Endodermal cell (in vitro differentiated cells): Measurements from ENCODE around the gene C7orf57. TPM values are rescaled to one million over a fixed set of nuclear protein-coding genes. Genes with fewer than 3 reads are reported as not detected.

Experiments used
- DNase-seq: peaks from one replicate; pipeline ENCODE4 v3.0.0-alpha.2; 2017
- H3K27ac ChIP-seq: 2 replicates; pipeline ENCODE4 v1.5.1; 2013; ENCODE audit warnings: mild to moderate bottlenecking, low read depth, low read length, moderate library complexity
- H3K27me3 ChIP-seq: 2 replicates; pipeline ENCODE4 v1.6.1; 2013; ENCODE audit warnings: mild to moderate bottlenecking, low read length, moderate library complexity; ENCODE audit not compliant: insufficient read depth, control insufficient read depth, poor library complexity, severe bottlenecking
- H3K36me3 ChIP-seq: 2 replicates; pipeline ENCODE4 v1.7.0; 2013; ENCODE audit warnings: mild to moderate bottlenecking, low read length, moderate library complexity; ENCODE audit not compliant: control insufficient read depth, insufficient read depth
- H3K4me1 ChIP-seq: one replicate; pipeline ENCODE4 v1.7.0; 2013; ENCODE audit warnings: low read length; ENCODE audit not compliant: control insufficient read depth, insufficient read depth
- H3K4me3 ChIP-seq: 2 replicates; pipeline ENCODE4 v1.5.1; 2013; ENCODE audit warnings: mild to moderate bottlenecking, low read length, moderate library complexity
- H3K9ac ChIP-seq: 2 replicates; pipeline ENCODE4 v1.6.1; 2013; ENCODE audit warnings: mild to moderate bottlenecking, low read length, moderate library complexity; ENCODE audit not compliant: poor library complexity, severe bottlenecking; ENCODE audit errors: extremely low read depth
- H3K9me3 ChIP-seq: 2 replicates; pipeline ENCODE4 v1.6.1; 2013; ENCODE audit warnings: mild to moderate bottlenecking, low read length, moderate library complexity; ENCODE audit not compliant: control insufficient read depth
- H3K27ac Mint-ChIP-seq: 2 replicates; pipeline ENCODE4 v1.8.0; 2020; ENCODE audit warnings: mixed read lengths
- H3K27me3 Mint-ChIP-seq: 2 replicates; pipeline ENCODE4 v1.8.0; 2021; ENCODE audit warnings: mild to moderate bottlenecking, mixed read lengths; ENCODE audit not compliant: insufficient read depth
- H3K36me3 Mint-ChIP-seq: 2 replicates; pipeline ENCODE4 v1.8.0; 2020; ENCODE audit warnings: low read depth, mixed read lengths
- H3K4me1 Mint-ChIP-seq: 2 replicates; pipeline ENCODE4 v1.8.0; 2020; ENCODE audit warnings: mixed read lengths
- H3K4me3 Mint-ChIP-seq: 2 replicates; pipeline ENCODE4 v1.8.0; 2020; ENCODE audit warnings: mild to moderate bottlenecking, moderate library complexity, mixed read lengths
- H3K9me3 Mint-ChIP-seq: 2 replicates; pipeline ENCODE4 v1.8.0; 2020; ENCODE audit warnings: mild to moderate bottlenecking, mixed read lengths
- WGBS, 2 experiments: methylation state at CpG; one replicate each; pipeline versions ENCODE4 v1.1.5 to v1.1.7; 2013; ENCODE audit warnings: missing lambda C conversion rate in 2 of 2, mixed read lengths in 1 of 2; ENCODE audit not compliant: insufficient coverage in 1 of 2, insufficient read length in 1 of 2; 5-methylcytosine and 5-hydroxymethylcytosine counted together
- total RNA-seq, 2 donors: library from RNA; stranded (reverse); fragmentation: NEBNext Ultra II Directional in 1 of 2; extraction: Animal tissue kit (Norgen Biotek cat#: 25700) in 1 of 2; gene quantifications; 2 replicates in 1 of 2; 3 replicates in 1 of 2; pipeline ENCODE4 v1.2.1, GENCODE V29; 2021
- TF ChIP-seq, protein P1 (sequence below): fragments of 200-600 bp; sonication (generic); conservative IDR thresholded peaks from 2 replicates; pipeline ENCODE4 v1.5.0; 2021; ENCODE audit warnings: antibody characterized with exemption, mild to moderate bottlenecking

Gene C7orf57
- total RNA-seq, 2 donors from 2014 or later: 0.57 TPM; not detected in 1

DNA sequence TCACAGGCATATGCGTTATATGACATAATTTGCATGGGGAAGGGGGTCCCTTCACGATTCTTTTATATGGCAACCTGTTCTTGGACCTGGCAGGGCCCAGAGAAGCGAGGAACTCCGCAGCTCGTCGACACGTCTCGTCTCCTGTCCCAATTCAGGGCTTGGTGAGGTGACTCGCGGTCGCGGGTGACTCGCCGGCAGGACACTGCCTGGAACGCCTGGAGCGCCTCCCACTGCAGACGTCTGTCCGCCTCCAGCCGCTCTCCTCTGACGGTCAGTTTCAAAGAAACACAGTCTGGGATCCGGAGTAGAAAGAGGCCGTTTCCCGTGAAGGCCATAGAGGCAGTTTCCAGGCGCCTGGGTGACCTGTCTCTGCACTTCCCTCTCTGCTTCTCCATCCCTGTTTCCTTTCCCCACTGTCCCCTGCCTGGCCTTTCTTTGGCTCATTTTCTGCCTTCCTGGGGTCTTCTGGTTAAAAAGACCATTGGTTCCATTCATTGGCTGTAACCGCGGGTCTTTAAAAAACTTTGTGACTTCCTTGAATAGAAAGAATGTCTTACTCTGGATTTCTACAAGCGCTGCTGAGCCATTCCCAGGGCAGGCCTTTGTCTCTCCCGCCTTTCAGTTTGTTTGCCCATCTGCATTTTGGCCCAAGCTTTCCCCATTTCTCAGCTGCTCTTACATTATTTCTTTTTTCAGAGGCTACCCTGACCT, 54.9 kb downstream of the C7orf57 start:
- H3K9me3 ChIP-seq: no peaks in the 10 kb centered on the region
- no peaks in the 10 kb centered on the region for H3K27me3 ChIP-seq
- Mint-ChIP-seq H3K9me3 (no peaks in the 10 kb centered on the region), H3K36me3 (peaks cover 37% of the 10 kb centered on the region), H3K27me3 (no peaks in the 10 kb centered on the region), H3K27ac (peak overlapping the region; percentile 47), H3K4me1 (peaks cover 33% of the 10 kb centered on the region), H3K4me3 (peak overlapping the region; percentile 74)
- 4 to 10% methylated on average over 12 to 28 of the region's 28 CpGs for WGBS, 2 experiments
- peaks cover 4% of the 10 kb centered on the region for H3K4me1 ChIP-seq
- DNase-seq: peak; percentile 72
- H3K4me3 ChIP-seq: peak overlapping the region; percentile 99
- peak overlapping the region; percentile 64 for H3K9ac ChIP-seq
- TF ChIP-seq, protein P1, sequence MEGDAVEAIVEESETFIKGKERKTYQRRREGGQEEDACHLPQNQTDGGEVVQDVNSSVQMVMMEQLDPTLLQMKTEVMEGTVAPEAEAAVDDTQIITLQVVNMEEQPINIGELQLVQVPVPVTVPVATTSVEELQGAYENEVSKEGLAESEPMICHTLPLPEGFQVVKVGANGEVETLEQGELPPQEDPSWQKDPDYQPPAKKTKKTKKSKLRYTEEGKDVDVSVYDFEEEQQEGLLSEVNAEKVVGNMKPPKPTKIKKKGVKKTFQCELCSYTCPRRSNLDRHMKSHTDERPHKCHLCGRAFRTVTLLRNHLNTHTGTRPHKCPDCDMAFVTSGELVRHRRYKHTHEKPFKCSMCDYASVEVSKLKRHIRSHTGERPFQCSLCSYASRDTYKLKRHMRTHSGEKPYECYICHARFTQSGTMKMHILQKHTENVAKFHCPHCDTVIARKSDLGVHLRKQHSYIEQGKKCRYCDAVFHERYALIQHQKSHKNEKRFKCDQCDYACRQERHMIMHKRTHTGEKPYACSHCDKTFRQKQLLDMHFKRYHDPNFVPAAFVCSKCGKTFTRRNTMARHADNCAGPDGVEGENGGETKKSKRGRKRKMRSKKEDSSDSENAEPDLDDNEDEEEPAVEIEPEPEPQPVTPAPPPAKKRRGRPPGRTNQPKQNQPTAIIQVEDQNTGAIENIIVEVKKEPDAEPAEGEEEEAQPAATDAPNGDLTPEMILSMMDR: no peak
- peaks cover 36% of the 10 kb centered on the region for H3K36me3 ChIP-seq
- H3K27ac ChIP-seq: peak overlapping the region; percentile 38

DNA sequence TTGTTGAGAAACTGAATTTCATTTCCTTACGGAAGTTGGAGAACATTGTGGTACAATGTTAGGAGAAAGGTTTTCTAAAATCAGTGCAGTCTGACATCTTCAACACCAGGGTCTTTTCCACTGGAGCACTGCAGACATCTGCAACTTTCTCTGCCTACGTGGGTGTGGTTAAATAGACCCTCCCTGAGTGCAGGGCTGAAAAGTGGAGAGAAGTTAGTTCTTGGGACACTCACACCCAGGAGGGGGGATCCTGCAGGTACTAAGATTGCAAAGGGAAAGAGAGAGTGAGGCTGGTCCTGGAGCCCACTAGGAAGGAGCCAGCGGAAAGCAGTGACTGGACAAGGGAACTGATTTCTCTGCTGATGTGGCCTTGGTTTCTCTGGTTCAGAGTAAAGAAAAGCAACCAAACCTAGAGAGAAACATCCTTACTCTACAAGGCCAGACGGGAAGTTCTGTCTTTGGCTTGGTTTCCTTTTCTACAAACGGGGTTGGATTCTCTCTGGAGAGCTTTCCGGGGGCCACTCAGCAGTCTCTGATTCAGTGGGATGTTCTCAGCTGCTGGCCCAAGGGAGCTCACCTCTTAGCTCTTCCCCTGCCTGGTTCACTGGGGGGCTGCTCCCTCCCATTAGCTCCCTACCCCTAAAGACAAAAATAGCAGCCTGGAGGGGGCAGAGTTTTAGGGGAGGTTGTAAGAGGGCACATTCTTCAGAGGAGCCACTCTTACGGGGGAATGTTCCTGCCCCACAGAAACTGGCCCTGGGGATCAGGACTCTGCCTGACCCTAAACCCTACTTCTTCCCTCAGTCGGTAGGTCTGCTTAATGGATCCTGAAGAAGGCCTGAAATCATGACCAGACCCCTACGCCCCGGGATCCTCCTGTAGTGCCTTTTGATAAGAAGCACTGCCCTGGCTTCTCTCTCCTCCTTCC, 56.4 kb downstream of the C7orf57 start:
- Mint-ChIP-seq H3K4me1 (peaks cover 19% of the 10 kb centered on the region), H3K27ac (no peak overlapping the region), H3K27me3 (no peaks in the 10 kb centered on the region), H3K36me3 (peaks cover 50% of the 10 kb centered on the region), H3K4me3 (no peak overlapping the region), H3K9me3 (no peaks in the 10 kb centered on the region)
- peak; percentile 40 for DNase-seq
- peaks cover 49% of the 10 kb centered on the region for H3K36me3 ChIP-seq
- H3K9me3 ChIP-seq: no peaks in the 10 kb centered on the region
- peak overlapping the region; percentile 99 for H3K4me3 ChIP-seq
- no peaks in the 10 kb centered on the region for H3K27me3 ChIP-seq
- TF ChIP-seq, protein P1: no peak
- peaks cover 4% of the 10 kb centered on the region for H3K4me1 ChIP-seq
- no peak overlapping the region for H3K27ac ChIP-seq
- 96 to 99% methylated on average over 7 to 10 of the region's 10 CpGs for WGBS, 2 experiments
- H3K9ac ChIP-seq: no peak overlapping the region

- peaks cover 69% of the 10 kb centered on the region for H3K36me3 Mint-ChIP-seq
- H3K4me3 Mint-ChIP-seq: no peak overlapping the region
- H3K27ac Mint-ChIP-seq: no peak overlapping the region
- peaks cover 14% of the 10 kb centered on the region for H3K4me1 Mint-ChIP-seq
- H3K4me3 ChIP-seq: no peak overlapping the region
- H3K4me1 ChIP-seq: peaks cover 7% of the 10 kb centered on the region
- H3K9me3 Mint-ChIP-seq: no peaks in the 10 kb centered on the region
- peaks cover 80% of the 10 kb centered on the region for H3K36me3 ChIP-seq
- 90 to 94% methylated on average over 2 to 3 of the region's 3 CpGs for WGBS, 2 experiments
- H3K9me3 ChIP-seq: no peaks in the 10 kb centered on the region
- peak; percentile 19 for DNase-seq
- H3K27me3 ChIP-seq: no peaks in the 10 kb centered on the region
- H3K27ac ChIP-seq: no peak overlapping the region
- H3K27me3 Mint-ChIP-seq: no peaks in the 10 kb centered on the region
- TF ChIP-seq, protein P1: no peak
- no peak overlapping the region for H3K9ac ChIP-seq
These were observed 59.5 kb downstream of the C7orf57 start for GRCh38 chr7:48094861-48095293.
